Endothelial cell of umbilical vein (primary cell): ENCODE results near the gene F2RL1. TPM values are rescaled to one million over a fixed set of nuclear protein-coding genes. Genes with fewer than 3 reads are reported as not detected.
"Not testable (repeated sequence)": the region's sequence is repeated elsewhere in the genome, so short reads cannot be mapped to it uniquely, and the experiment has no call there.

Source experiments
- BruUV-seq: library from RNA; stranded (reverse); fragments of 400-500 nt; replicated peaks from 2 replicates; lab custom pipeline; 2021; lab: Mats Ljungman, UMichigan
- CTCF ChIA-PET: fragments of 300-600, 350-600 bp; sonication (Branson Sonifier 250); formaldehyde crosslinking; loops from one replicate; lab custom pipeline; 2021; ENCODE audit warnings: antibody characterized with exemption, inconsistent platforms; lab: Charles Lee
- POLR2A ChIA-PET: fragments of 300-600, 350-600 bp; sonication (Branson Sonifier 250); formaldehyde crosslinking; loops from one replicate; lab custom pipeline; 2021; ENCODE audit warnings: antibody characterized with exemption, inconsistent platforms; lab: Charles Lee
- DNase-seq: peaks from one replicate; pipeline ENCODE4 v3.0.0-alpha.2; 2011; ENCODE audit warnings: low read depth, low spot score
- FAIRE-seq: peaks from 2 replicates; lab custom pipeline; 2011; peaks lifted over from hg19 to GRCh38; lab: Jason Lieb, UNC
- H2AFZ ChIP-seq: 2 replicates; pipeline ENCODE4 v1.6.0; 2012; ENCODE audit warnings: low read depth, low read length, control low read depth, inconsistent platforms
- H3K27ac ChIP-seq: 2 replicates; pipeline ENCODE4 v1.5.1; 2011; ENCODE audit warnings: low read depth, mild to moderate bottlenecking, control low read depth, low read length, moderate library complexity; ENCODE audit not compliant: insufficient read depth
- H3K27me3 ChIP-seq, 2 experiments: 2 replicates each; pipeline versions ENCODE4 v1.6.0 to v1.6.1; 2011; ENCODE audit warnings: low read length in 2 of 2, mixed read lengths in 1 of 2; ENCODE audit not compliant: control insufficient read depth in 2 of 2, insufficient read depth in 2 of 2
- H3K36me3 ChIP-seq, 2 experiments: 2 replicates in 1 of 2; 3 replicates in 1 of 2; pipeline ENCODE4 v1.5.1; 2011; ENCODE audit warnings: low read length in 2 of 2, mild to moderate bottlenecking in 1 of 2, moderate library complexity in 1 of 2; ENCODE audit not compliant: control insufficient read depth in 2 of 2, insufficient read depth in 2 of 2; ENCODE audit errors: extremely low read depth in 1 of 2
- H3K4me1 ChIP-seq: 3 replicates; pipeline ENCODE4 v1.5.1; 2011; ENCODE audit warnings: mild to moderate bottlenecking, low read length; ENCODE audit not compliant: control insufficient read depth, insufficient read depth; ENCODE audit errors: extremely low read depth
- H3K4me2 ChIP-seq: 2 replicates; pipeline ENCODE4 v1.6.1; 2011; ENCODE audit warnings: low read length, control low read depth, mixed read lengths; ENCODE audit not compliant: insufficient read depth
- H3K4me3 ChIP-seq, 3 experiments: fragments of 200-600 bp in 1 of 3; sonication (generic), shearing (Covaris generic) in 1 of 3; replicated peaks in 1 of 3; 2 replicates each; pipeline ENCODE4 v1.5.1; 2011 to 2016; ENCODE audit warnings: control low read depth in 3 of 3, low read length in 3 of 3, mild to moderate bottlenecking in 2 of 3, inconsistent platforms in 1 of 3, low read depth in 1 of 3, moderate library complexity in 1 of 3; ENCODE audit not compliant: insufficient read depth in 1 of 3
- H3K79me2 ChIP-seq: 2 replicates; pipeline ENCODE4 v1.6.0; 2012; ENCODE audit warnings: low read length, inconsistent platforms; ENCODE audit not compliant: control insufficient read depth, insufficient read depth
- H3K9ac ChIP-seq: replicated peaks from 2 replicates; pipeline ENCODE3; 2011; ENCODE audit warnings: low read length, control low read depth; ENCODE audit not compliant: insufficient read depth; ENCODE audit errors: extremely low read depth
- H3K9me1 ChIP-seq: replicated peaks from 3 replicates; pipeline ENCODE4 v1.6.0; 2011; ENCODE audit warnings: mild to moderate bottlenecking, low read length; ENCODE audit not compliant: control insufficient read depth, insufficient read depth; ENCODE audit errors: extremely low read depth
- H3K9me3 ChIP-seq: replicated peaks from 2 replicates; pipeline ENCODE4 v1.5.1; 2012; ENCODE audit warnings: low read length, inconsistent platforms; ENCODE audit not compliant: control insufficient read depth, insufficient read depth
- H4K20me1 ChIP-seq: replicated peaks from 2 replicates; pipeline ENCODE3; 2011; ENCODE audit warnings: mild to moderate bottlenecking, low read length; ENCODE audit not compliant: control insufficient read depth, insufficient read depth; ENCODE audit errors: extremely low read depth
- CTCF ChIP-seq, 2 donors: IDR thresholded peaks; 1 replicate in 1 of 2; 2 replicates in 1 of 2; pipeline ENCODE4 v1.5.1; 2011; ENCODE audit warnings: low read length in 2 of 2, mild to moderate bottlenecking in 2 of 2, moderate library complexity in 2 of 2, control low read depth in 1 of 2, inconsistent platforms in 1 of 2, low read depth in 1 of 2; ENCODE audit not compliant: insufficient read depth in 1 of 2; ENCODE audit errors: extremely low read depth in 1 of 2
- FOS ChIP-seq: IDR thresholded peaks from 2 replicates; pipeline ENCODE4 v1.6.1; 2011; ENCODE audit warnings: mild to moderate bottlenecking, low read length, moderate library complexity, borderline replicate concordance; ENCODE audit not compliant: insufficient read depth
- GATA2 ChIP-seq: IDR thresholded peaks from 2 replicates; pipeline ENCODE4 v1.7.0; 2011; ENCODE audit warnings: low read depth, mild to moderate bottlenecking, moderate library complexity, mixed read lengths, low read length; ENCODE audit not compliant: insufficient read length, insufficient read depth
- JUN ChIP-seq: IDR thresholded peaks from 2 replicates; pipeline ENCODE4 v1.6.1; 2011; ENCODE audit warnings: borderline replicate concordance, low read depth; ENCODE audit not compliant: insufficient read length, insufficient read depth
- MYC ChIP-seq: IDR thresholded peaks from one replicate; pipeline ENCODE4 v1.6.1; 2011; ENCODE audit warnings: mild to moderate bottlenecking, low read depth, low read length
- POLR2AphosphoS5 ChIP-seq: IDR thresholded peaks from 2 replicates; pipeline ENCODE4 v1.6.1; 2012; ENCODE audit warnings: low read depth, mild to moderate bottlenecking, control low read depth, low read length, moderate library complexity; ENCODE audit not compliant: insufficient read depth
- dilution Hi-C: fragments of 300-500 bp; cut with MboI; formaldehyde crosslinking; loops from one replicate; pipeline ENCODE4 v1.15.0; 2019; ENCODE audit warnings: low sequenced_read_pairs; ENCODE audit not compliant: extremely low pct_ligation_motif_present
- intact Hi-C: fragments of 100-400 bp; cut with micrococcal nuclease; formaldehyde crosslinking; loops from one replicate; pipeline ENCODE4 v1.10.0; 2022
- polyA plus RNA-seq, 4 experiments: library from polyadenylated mRNA; depleted of rRNA in 3 of 4; stranded (reverse) in 3 of 4; unstranded in 1 of 4; fragments of >200 nt; gene quantifications; 2 replicates each; pipeline versions ENCODE4 v1.2.1 to v1.2.3, GENCODE V29; 2011 to 2012; ENCODE audit warnings: missing spikeins in 1 of 4
- total RNA-seq: library from RNA; stranded (reverse); gene quantifications from 2 replicates; pipeline ENCODE4 v1.2.3, GENCODE V29; 2021

F2RL1 gene
- total and polyA plus RNA-seq, 2 donors (not counting 3 experiments of a cell fraction or from before 2014, with no cell fraction given), result 21.8 to 21.9 TPM

GRCh38 chr5:76789275-76789674 lies 29.6 kb upstream of the F2RL1 start:
- H3K9ac ChIP-seq, result peak overlapping the region; percentile 80
- not testable (repeated sequence) for BruUV-seq

GRCh38 chr5:76789991-76790581 lies 28.7 kb upstream of the F2RL1 start:
- H3K79me2 ChIP-seq, result no peaks in the 10 kb centered on the region
- no peaks in the 10 kb centered on the region for H4K20me1 ChIP-seq
- H3K4me1 ChIP-seq, result peaks cover 62% of the 10 kb centered on the region
- peak overlapping the region; percentile 71 for H3K4me2 ChIP-seq
- ChIA-PET POLR2A (interaction anchor here (1.4 to 1.7 kb wide), 2 partner anchors 17 to 29 kb away, joined by 6 to 9 read pairs; partner anchors contain the start of gene F2RL1), CTCF (interaction anchor here (0.6 to 3.9 kb wide), 14 partner anchors 8 to 702 kb away, joined by 3 to 35 read pairs (median 4); partner anchors contain the start of genes F2RL1, WDR41 and ZBED3)
- no peaks in the 10 kb centered on the region for H3K9me3 ChIP-seq
- BruUV-seq, result TSS peak; percentile 74
- H3K4me3 ChIP-seq, result peak overlapping the region in 1 of 3 experiments; percentile 1
- DNase-seq (no peak), FAIRE-seq (no peak)
- H3K27me3 ChIP-seq, result no peaks in the 10 kb centered on the region
- TF ChIP-seq POLR2AphosphoS5, result no peak
- TF ChIP-seq CTCF (IDR thresholded peaks at IDR 0.05; ENCODE audit: extremely low read depth in 1 of 2, insufficient read depth in 1 of 2, low read depth in 1 of 2, low read length in 2 of 2), result no peak
- TF ChIP-seq FOS, result no peak
- TF ChIP-seq JUN, result no peak
- no peak for TF ChIP-seq MYC
- no peak for TF ChIP-seq GATA2
- H3K9ac ChIP-seq, result peak overlapping the region; percentile 80
- no peak overlapping the region for H2AFZ ChIP-seq
- H3K27ac ChIP-seq, result peak overlapping the region; percentile 94
- dilution Hi-C loops (no loop called here), intact Hi-C loops (loop anchor here (1.0 kb wide), 8 partner anchors 8 to 287 kb away; no protein-coding TSS in a partner anchor)
- H3K9me1 ChIP-seq, result no peaks in the 10 kb centered on the region
- no peaks in the 10 kb centered on the region for H3K36me3 ChIP-seq

More at GRCh38 chr5:76789275-76789674, 29.6 kb upstream of the F2RL1 start:
- H3K27me3 ChIP-seq, POLR2A ChIA-PET, H3K9me1 ChIP-seq, H3K9me3 ChIP-seq, H4K20me1 ChIP-seq, DNase-seq, dilution Hi-C loops, H3K4me2 ChIP-seq, H3K36me3 ChIP-seq, H2AFZ ChIP-seq, FAIRE-seq, H3K79me2 ChIP-seq, H3K4me3 ChIP-seq, intact Hi-C loops: not testable (repeated sequence)
- CTCF ChIA-PET, result interaction anchor here (1.6 to 3.9 kb wide), 3 partner anchors 15 to 30 kb away, joined by 8 to 34 read pairs (median 31); partner anchors contain the start of gene F2RL1
- H3K4me1 ChIP-seq, result peaks cover 68% of the 10 kb centered on the region
- H3K27ac ChIP-seq, result peak overlapping the region; percentile 94
